GM11168 (cell line): ENCODE measurements around the gene AATK.

Experiments
- in situ Hi-C: fragments of 300-500 bp; cut with MboI; formaldehyde crosslinking; loops from one replicate; pipeline ENCODE4 v1.12.0; 2022; ENCODE audit warnings: low sequenced_read_pairs; ENCODE audit not compliant: unreplicated experiment

AATK gene

GRCh38 chr17:81148986-81149533 lies 17.0 kb downstream of the AATK start:
- in situ Hi-C loops, result loop anchor here (25.0 kb wide), 1 partner anchor 338 kb away; no protein-coding TSS in a partner anchor

DNA sequence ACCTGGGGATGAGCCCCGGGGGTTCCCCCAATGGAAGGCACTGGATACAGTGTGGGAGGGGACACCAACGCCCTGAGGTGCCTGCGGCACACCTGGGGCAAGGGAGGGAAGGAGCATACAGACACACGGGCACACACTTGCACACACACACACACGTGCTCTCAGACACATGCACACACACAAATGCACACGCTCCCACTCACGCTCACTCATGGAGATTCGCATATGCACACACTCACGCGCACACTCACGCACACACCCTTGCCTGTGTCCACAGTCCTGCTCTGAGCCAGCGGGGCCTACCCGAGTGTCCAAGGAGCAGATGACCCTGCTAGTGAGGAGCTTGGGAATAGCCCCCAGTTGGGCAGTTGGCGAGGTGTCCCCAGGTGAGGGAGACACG lies 17.4 kb downstream of the AATK start:
- in situ Hi-C loops, result loop anchor here (25.0 kb wide), 1 partner anchor 339 kb away; no protein-coding TSS in a partner anchor

DNA sequence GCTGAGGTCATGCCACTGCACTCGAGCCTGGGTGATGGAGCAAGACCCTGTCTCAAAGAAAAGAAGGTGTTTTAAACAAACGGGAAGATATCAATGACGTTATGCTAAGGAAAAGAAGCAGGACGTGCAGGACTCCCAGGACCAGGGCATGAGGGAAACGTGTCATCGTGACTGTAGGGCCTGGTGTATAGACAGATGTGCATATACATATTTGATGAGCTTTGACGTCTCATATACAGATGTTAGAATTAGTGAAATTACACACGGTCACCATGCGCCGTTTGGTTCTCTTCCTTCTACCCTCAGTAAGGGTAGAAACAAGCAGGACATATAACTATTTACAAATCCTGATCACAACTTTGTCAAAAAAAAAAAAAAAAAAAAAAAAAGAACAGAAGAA lies 18.3 kb downstream of the AATK start:
- in situ Hi-C loops, result loop anchor here (25.0 kb wide), 1 partner anchor 340 kb away; no protein-coding TSS in a partner anchor

DNA sequence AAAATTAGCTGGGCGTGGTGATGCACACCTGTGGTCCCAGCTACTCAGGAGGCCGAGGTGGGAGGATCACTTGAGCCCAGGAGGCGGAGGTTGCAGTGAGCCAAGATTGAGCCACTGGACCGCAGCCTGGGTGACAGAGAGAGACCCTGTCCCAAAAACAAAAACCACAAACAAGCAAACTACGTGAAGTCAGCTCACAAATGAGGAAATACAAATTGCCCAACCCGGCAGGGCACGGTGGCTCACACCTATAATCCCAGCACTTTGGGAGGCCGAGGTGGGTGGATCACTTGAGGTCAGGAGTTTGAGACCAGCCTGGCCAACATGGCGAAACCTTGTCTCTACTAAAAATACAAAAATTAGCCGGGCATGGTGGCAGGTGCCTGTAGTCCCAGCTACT lies 19.8 kb downstream of the AATK start:
- in situ Hi-C loops, result loop anchor here (25.0 kb wide), 1 partner anchor 341 kb away; no protein-coding TSS in a partner anchor

- in situ Hi-C loops, result loop anchor here (25.0 kb wide), 1 partner anchor 343 kb away; no protein-coding TSS in a partner anchor
Observed at GRCh38 chr17:81144423-81144781, 21.6 kb downstream of the AATK start.

GRCh38 chr17:81143717-81144422 lies 22.2 kb downstream of the AATK start:
- in situ Hi-C loops, result loop anchor here (25.0 kb wide), 1 partner anchor 343 kb away; no protein-coding TSS in a partner anchor

- in situ Hi-C loops, result loop anchor here (25.0 kb wide), 1 partner anchor 344 kb away; no protein-coding TSS in a partner anchor
Observed at GRCh38 chr17:81143200-81143527, 22.9 kb downstream of the AATK start.

DNA sequence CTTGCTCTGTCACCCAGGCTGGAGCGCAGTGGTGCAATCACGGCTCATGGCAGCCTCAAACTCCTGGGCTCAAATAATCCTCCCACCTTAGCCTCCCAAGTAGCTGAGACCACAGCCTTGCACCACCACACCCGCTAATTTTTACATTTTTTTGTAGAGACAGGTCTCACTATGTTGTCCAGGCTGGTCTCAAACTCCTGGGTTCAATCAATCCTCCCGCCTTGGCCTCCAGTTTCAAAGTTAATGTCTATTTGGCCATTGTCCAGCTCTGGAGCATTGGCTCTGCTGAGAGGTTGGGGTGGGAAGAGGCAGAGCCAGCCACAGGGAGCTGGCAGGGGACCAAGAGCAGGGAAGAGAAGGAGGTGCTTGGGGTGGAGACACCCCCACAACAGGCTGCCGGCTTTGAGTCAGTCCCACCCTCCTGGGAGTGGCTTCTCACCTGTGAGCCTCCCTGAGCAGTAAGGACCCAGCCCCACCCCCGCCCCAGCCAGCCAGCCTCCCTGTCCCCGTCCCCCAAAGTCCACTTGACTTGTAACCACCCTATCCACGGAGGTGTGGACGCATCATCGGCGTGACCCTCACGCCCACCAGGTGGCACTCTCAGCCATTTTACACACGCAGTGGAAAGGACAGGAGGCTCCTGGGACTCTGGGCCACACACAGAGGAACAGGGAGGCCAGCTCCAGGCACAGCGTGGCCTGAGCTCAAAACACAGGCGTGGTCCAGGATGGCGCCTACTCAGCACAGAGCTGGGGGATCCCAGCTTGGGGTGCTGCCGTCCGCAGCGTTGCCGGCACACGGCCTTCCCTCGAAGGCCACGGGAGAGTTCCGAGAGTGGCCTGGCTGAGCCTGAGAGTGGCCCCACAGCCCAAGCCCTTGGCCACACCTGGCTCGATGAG lies 23.5 kb downstream of the AATK start:
- in situ Hi-C loops, result loop anchor here (25.0 kb wide), 1 partner anchor 345 kb away; no protein-coding TSS in a partner anchor

DNA sequence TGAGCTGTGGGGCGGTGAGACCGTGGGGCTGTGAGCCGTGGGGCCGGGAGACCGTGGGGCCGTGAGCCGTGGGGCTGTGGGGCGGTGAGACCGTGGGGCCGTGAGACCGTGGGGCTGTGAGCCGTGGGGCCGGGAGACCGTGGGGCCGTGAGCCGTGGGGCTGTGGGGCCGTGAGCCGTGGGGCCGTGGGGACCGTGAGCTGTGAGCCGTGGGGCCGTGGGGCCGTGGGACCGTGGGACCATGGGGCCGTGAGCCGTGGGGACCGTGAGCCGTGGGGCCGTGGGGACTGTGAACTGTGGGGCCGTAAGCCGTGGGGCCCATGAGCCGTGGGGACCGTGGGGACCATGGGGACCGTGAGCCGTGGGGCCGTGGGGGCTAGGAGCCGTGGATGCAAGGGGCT lies 25.3 kb downstream of the AATK start:
- in situ Hi-C loops, result loop anchor here (25.0 kb wide), 1 partner anchor 347 kb away; no protein-coding TSS in a partner anchor

DNA sequence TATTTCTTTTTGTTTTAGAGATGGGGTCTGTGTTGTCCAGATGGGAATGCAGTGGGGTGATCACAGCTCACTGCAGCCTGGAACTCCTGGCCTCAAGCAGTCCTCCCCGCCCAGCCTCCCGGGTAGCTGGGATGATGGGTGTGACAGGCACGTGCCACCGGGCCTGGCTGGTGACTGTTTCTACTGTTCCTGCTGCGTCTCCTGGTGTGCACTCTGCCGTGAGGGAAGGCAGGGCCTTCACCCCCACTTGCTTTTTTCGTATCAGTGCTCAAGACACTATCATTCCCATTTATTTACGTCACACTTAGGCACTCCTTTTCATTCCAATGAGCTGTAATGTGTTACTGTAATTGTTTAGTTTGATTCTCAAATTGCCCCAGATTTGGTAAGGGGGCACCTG lies 26.0 kb downstream of the AATK start:
- in situ Hi-C loops, result loop anchor here (25.0 kb wide), 1 partner anchor 347 kb away; no protein-coding TSS in a partner anchor

- in situ Hi-C loops, result loop anchor here (25.0 kb wide), 1 partner anchor 348 kb away; no protein-coding TSS in a partner anchor
Observed at GRCh38 chr17:81139428-81139827, 26.6 kb downstream of the AATK start.

DNA sequence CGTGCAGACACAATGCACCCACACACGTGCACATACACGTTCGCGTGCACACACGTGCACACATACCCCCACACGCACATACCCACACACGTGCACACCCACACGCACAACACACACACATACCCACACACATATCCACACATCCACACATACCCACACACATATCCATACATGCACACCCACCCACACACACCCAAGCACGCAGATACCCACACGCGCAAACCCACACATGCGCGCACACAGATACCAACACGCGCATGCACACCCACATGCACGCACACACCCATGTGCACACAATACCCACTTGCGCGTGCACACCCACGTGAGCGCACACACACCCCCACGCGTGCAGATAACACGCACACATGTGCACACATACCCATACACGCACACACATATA lies 27.5 kb downstream of the AATK start:
- in situ Hi-C loops, result loop anchor here (25.0 kb wide), 1 partner anchor 349 kb away; no protein-coding TSS in a partner anchor

DNA sequence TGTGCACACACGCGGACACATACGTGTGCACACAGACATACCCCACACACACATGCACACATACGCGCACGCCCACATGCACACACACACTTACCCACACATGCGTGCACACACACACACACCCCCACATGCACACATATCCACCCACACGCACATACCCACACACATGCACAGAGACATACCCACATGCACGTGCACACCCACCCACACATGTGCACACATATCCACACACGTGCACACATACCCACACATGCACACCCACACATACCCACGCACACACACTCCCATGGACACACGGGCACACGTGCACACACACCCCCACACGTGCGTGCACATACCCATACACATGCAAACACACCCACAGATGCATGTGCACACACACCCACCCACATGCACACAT lies 27.9 kb downstream of the AATK start:
- in situ Hi-C loops, result loop anchor here (25.0 kb wide), 1 partner anchor 349 kb away; no protein-coding TSS in a partner anchor

GRCh38 chr17:81137248-81137647 lies 28.8 kb downstream of the AATK start:
- in situ Hi-C loops, result loop anchor here (25.0 kb wide), 1 partner anchor 350 kb away; no protein-coding TSS in a partner anchor

- in situ Hi-C loops, result loop anchor here (25.0 kb wide), 1 partner anchor 351 kb away; no protein-coding TSS in a partner anchor
Observed at GRCh38 chr17:81136366-81136765, 29.7 kb downstream of the AATK start.

- in situ Hi-C loops, result loop anchor here (25.0 kb wide), 1 partner anchor 352 kb away; no protein-coding TSS in a partner anchor
Observed at GRCh38 chr17:81135505-81136278, 30.3 kb downstream of the AATK start.

DNA sequence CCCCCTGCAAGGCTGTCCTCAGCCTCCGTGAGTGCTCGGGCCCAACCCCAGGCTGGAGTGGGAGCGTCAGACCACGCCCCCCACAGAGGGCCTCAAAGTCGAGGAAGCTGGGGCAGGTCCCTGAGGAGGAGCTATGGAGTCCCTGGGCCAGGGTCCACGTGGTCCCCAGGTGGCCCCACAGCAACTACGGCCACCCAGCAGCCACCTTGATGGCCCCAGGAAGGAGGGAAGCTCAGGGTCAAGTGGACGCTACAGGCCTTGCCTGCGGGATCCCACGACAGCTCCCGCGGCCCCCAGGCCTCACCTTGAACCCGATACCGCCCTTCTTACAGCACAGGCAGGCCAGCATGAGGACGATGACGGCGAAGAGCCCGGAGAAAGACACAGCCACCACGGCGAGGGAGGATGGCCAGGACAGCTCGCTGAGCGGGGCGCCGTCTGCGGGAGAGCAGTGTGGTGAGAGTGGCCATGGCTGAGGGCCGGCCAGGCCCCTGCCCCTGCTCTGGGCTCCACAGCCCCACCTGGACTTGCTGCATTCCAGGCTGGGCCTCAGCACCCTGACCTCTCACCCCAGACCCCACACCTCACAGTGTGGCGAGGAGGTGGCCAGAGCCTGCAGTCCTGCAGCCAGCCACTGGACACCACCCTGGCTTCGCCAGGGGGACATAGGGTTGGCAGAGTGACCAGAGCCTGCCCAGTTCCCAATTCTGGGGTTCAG lies 31.8 kb downstream of the AATK start:
- in situ Hi-C loops, result loop anchor here (25.0 kb wide), 1 partner anchor 353 kb away; no protein-coding TSS in a partner anchor
